ENCODE data around the gene MYOM3. TPM values are rescaled to one million over a fixed set of nuclear protein-coding genes. Genes with fewer than 3 reads are reported as not detected.

The MYOM3 gene
- total and polyA plus RNA-seq, 2 of the 13 experiments (the other 11 are each of a cell fraction or from before 2014, with no cell fraction given), result 5.8 to 15.3 TPM

DNA sequence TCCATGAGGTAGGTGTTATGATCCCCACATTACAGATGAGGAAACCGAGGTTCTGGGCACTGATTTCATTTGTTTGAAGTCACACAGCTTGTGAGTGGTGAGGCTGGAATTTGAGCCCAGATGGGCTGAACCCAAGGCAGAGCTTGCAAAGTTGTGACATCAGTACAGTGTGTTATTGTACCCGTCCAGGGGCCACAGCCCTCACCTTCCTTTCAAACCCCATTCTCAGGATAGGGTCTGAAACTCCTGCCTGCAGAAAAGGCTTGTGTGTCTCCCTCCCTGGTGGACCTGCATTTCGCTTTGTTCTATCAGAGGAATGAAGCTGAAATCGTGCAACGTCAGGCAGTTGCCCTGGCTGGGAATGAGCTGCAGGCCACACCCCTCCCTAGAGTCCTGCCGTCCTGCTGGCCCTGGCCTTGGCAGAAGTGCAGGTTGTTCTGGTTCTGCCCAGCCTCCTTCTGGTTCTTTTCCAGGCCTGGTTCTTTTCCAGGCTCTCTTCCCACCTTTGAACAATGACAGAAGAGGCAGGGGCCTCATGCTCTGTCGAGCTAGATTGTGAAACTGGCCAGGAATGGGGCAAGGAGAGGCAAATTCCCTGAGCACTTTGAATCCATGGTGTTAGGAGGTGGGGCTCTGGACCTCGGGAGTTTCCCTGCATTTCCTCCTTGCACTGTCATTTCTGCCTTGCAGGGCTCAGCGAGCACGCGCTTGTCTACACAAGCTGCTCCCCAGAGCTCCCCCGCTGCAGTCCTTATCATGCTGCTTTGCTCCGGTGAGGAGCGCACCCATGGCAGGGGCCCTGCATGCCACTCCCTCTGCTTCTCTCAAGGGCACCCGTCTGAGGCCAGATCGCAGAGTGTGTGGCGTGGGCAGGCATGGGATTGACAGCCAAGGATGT lies 8.2 kb upstream of the MYOM3 start (continued):
- TF ChIP-seq, protein P1, sequence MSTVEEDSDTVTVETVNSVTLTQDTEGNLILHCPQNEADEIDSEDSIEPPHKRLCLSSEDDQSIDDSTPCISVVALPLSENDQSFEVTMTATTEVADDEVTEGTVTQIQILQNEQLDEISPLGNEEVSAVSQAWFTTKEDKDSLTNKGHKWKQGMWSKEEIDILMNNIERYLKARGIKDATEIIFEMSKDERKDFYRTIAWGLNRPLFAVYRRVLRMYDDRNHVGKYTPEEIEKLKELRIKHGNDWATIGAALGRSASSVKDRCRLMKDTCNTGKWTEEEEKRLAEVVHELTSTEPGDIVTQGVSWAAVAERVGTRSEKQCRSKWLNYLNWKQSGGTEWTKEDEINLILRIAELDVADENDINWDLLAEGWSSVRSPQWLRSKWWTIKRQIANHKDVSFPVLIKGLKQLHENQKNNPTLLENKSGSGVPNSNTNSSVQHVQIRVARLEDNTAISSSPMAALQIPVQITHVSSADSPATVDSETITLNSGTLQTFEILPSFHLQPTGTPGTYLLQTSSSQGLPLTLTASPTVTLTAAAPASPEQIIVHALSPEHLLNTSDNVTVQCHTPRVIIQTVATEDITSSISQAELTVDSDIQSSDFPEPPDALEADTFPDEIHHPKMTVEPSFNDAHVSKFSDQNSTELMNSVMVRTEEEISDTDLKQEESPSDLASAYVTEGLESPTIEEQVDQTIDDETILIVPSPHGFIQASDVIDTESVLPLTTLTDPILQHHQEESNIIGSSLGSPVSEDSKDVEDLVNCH (CRISPR knock-in tag; IDR thresholded peaks at IDR 0.05), result no peak
- TF ChIP-seq ZNF446 (CRISPR knock-in tag; IDR thresholded peaks at IDR 0.05) (no peak), ZC3H4 (CRISPR knock-in tag; IDR thresholded peaks at IDR 0.05; ENCODE audit: borderline replicate concordance) (no peak), NR2C2 (CRISPR knock-in tag; IDR thresholded peaks at IDR 0.05; ENCODE audit: borderline replicate concordance) (peak; percentile 35; the same call in 1 of the 2 replicates), ZMYM4 (CRISPR knock-in tag; IDR thresholded peaks at IDR 0.05) (peak; percentile 43; the same call in 1 of the 2 replicates), ZNF30 (CRISPR knock-in tag; IDR thresholded peaks at IDR 0.05) (no peak), PAX8 (CRISPR knock-in tag; IDR thresholded peaks at IDR 0.05; ENCODE audit: borderline replicate concordance) (0 out of 2 replicates have a peak, but pooled peaks have one; percentile 32), TAF1 (CRISPR knock-in tag; IDR thresholded peaks at IDR 0.05) (peak; percentile 34; the same call in 1 of the 2 replicates), POLR2AphosphoS5 (IDR thresholded peaks at IDR 0.05; ENCODE audit: low read depth, low read length) (no peak; the same call in 1 of the 2 replicates), ZNF709 (CRISPR knock-in tag; IDR thresholded peaks at IDR 0.05) (no peak), ZNF136 (CRISPR knock-in tag; IDR thresholded peaks at IDR 0.05; ENCODE audit: low read depth) (no peak), PRMT3 (CRISPR knock-in tag; IDR thresholded peaks at IDR 0.05; ENCODE audit: borderline replicate concordance, low read depth) (no peak), POLR2AphosphoS2 (IDR thresholded peaks at IDR 0.05; ENCODE audit: low read depth, low read length) (no peak), FOXA1 (IDR thresholded peaks at IDR 0.05) (no peak), FOXA1 (CRISPR knock-in tag; IDR thresholded peaks at IDR 0.05) (peak; percentile 20; the same call in 1 of the 2 replicates), NFYB (CRISPR knock-in tag; IDR thresholded peaks at IDR 0.05) (no peak), MTA3 (CRISPR knock-in tag; IDR thresholded peaks at IDR 0.05) (no peak), STAG1 (CRISPR knock-in tag; IDR thresholded peaks at IDR 0.05) (no peak)
- TF ChIP-seq, protein P2, sequence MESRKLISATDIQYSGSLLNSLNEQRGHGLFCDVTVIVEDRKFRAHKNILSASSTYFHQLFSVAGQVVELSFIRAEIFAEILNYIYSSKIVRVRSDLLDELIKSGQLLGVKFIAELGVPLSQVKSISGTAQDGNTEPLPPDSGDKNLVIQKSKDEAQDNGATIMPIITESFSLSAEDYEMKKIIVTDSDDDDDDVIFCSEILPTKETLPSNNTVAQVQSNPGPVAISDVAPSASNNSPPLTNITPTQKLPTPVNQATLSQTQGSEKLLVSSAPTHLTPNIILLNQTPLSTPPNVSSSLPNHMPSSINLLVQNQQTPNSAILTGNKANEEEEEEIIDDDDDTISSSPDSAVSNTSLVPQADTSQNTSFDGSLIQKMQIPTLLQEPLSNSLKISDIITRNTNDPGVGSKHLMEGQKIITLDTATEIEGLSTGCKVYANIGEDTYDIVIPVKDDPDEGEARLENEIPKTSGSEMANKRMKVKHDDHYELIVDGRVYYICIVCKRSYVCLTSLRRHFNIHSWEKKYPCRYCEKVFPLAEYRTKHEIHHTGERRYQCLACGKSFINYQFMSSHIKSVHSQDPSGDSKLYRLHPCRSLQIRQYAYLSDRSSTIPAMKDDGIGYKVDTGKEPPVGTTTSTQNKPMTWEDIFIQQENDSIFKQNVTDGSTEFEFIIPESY (CRISPR knock-in tag; IDR thresholded peaks at IDR 0.05), result no peak
- TF ChIP-seq, protein P3, sequence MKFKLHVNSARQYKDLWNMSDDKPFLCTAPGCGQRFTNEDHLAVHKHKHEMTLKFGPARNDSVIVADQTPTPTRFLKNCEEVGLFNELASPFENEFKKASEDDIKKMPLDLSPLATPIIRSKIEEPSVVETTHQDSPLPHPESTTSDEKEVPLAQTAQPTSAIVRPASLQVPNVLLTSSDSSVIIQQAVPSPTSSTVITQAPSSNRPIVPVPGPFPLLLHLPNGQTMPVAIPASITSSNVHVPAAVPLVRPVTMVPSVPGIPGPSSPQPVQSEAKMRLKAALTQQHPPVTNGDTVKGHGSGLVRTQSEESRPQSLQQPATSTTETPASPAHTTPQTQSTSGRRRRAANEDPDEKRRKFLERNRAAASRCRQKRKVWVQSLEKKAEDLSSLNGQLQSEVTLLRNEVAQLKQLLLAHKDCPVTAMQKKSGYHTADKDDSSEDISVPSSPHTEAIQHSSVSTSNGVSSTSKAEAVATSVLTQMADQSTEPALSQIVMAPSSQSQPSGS (CRISPR knock-in tag; IDR thresholded peaks at IDR 0.05), result peak; percentile 27; the same call in 1 of the 2 replicates
- TF ChIP-seq, protein P4, sequence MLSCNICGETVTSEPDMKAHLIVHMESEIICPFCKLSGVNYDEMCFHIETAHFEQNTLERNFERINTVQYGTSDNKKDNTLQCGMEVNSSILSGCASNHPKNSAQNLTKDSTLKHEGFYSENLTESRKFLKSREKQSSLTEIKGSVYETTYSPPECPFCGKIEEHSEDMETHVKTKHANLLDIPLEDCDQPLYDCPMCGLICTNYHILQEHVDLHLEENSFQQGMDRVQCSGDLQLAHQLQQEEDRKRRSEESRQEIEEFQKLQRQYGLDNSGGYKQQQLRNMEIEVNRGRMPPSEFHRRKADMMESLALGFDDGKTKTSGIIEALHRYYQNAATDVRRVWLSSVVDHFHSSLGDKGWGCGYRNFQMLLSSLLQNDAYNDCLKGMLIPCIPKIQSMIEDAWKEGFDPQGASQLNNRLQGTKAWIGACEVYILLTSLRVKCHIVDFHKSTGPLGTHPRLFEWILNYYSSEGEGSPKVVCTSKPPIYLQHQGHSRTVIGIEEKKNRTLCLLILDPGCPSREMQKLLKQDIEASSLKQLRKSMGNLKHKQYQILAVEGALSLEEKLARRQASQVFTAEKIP (CRISPR knock-in tag; IDR thresholded peaks at IDR 0.05; ENCODE audit: borderline replicate concordance), result no peak
- TF ChIP-seq, protein P5, sequence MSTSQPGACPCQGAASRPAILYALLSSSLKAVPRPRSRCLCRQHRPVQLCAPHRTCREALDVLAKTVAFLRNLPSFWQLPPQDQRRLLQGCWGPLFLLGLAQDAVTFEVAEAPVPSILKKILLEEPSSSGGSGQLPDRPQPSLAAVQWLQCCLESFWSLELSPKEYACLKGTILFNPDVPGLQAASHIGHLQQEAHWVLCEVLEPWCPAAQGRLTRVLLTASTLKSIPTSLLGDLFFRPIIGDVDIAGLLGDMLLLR (CRISPR knock-in tag; IDR thresholded peaks at IDR 0.05), result no peak

Data from HepG2 (cell line).